DMS114 treated with DMSO at 0.1 percent for 48 hours (cell line): ENCODE results near the gene CAPN11.
"Not testable (repeated sequence)": the region's sequence is repeated elsewhere in the genome, so short reads cannot be mapped to it uniquely, and the experiment has no call there.

ENCODE experiments used
- DNase-seq: peaks from one replicate; lab custom pipeline; 2025; ENCODE audit not compliant: unreplicated experiment; lab: John Stamatoyannopoulos, UW

CAPN11 gene

GRCh38 chr6:44129841-44130322 lies 28.7 kb upstream of the CAPN11 start:
- no peak for DNase-seq

GRCh38 chr6:44131892-44132291 lies 26.7 kb upstream of the CAPN11 start:
- no peak for DNase-seq

GRCh38 chr6:44132476-44132875 lies 26.1 kb upstream of the CAPN11 start:
- no peak for DNase-seq

GRCh38 chr6:44133003-44133931 lies 25.4 kb upstream of the CAPN11 start:
- no peak for DNase-seq

DNA sequence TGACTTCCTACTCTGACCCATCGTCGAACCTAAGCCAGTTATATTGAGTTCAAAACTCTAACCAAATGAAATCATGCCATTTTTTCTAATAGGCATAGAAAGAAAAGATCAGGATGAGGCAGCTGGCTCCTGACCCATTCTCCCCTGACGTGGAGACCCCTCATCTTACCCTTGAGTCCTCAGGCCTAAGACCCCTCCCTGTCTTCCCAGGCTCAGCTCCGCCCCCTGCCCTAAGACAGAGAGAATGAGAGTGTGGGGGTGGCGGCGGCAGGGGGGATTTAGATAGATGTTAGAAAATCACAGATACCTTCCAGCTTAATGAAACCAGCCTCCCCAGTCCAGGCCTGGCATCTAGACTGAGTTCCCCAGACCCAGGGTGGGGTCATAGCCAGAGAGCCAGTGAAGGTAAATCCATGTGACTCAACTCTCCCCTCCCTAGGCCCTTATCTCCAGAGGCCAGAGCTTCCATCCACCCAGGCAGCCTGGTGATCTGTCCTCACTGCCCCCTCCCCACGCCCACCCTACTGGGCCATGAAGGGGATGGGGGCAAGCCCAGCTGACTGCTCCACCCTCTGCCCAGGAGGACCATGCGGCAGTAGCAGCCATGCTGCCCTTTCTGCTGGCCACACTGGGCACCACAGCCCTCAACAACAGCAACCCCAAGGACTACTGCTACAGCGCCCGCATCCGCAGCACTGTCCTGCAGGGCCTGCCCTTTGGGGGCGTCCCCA lies 24.5 kb upstream of the CAPN11 start:
- no peak for DNase-seq

DNA sequence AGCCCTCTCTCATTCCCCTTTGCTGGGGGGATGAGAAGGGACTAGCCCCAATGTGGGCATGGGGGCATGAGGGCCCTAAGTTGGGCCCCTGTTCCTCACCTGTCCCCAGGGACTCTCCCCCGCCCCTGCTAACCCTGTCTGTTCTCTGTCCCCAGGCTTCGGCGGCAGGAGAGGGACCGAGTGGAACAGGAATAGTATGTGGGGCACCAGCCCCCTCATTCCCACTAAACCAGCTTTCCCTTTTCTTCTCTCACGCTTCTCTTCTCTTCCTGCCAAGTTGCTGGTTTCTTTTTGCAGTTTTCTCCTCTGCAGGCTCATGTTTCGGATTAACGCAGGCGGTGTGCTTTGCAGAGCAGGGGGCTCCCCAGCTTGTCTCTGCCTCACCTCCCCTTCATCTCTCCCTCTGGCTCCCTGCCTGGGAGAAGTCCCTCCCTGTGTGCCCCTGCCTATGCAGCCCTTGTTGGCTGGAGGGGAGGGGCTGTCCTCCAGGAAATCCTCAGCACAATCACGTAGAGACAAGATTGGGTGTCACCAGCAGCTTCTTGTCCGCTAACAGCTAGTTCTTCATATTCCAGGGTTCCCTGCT lies 23.4 kb upstream of the CAPN11 start:
- no peak for DNase-seq

DNA sequence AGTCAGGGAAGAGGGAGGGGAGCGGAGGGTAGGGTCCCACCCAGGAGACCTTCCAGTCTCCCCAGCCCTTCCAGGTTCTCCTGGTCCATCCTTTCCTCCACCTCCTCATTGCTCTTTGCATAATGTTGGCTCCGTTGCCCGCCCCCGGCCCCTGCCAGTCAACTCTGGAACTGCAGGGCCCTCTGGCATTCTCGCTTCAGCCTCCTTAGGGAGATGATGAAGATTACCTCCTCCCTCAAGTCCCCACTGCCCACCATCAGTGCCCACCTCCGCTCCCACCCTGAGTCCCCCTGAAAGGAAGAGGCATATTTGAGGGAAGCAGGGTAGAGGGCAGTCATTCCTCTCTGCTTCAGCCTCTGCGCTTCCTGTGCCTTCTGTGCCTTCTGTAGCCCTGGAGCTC lies 22.7 kb upstream of the CAPN11 start:
- no peak for DNase-seq

DNA sequence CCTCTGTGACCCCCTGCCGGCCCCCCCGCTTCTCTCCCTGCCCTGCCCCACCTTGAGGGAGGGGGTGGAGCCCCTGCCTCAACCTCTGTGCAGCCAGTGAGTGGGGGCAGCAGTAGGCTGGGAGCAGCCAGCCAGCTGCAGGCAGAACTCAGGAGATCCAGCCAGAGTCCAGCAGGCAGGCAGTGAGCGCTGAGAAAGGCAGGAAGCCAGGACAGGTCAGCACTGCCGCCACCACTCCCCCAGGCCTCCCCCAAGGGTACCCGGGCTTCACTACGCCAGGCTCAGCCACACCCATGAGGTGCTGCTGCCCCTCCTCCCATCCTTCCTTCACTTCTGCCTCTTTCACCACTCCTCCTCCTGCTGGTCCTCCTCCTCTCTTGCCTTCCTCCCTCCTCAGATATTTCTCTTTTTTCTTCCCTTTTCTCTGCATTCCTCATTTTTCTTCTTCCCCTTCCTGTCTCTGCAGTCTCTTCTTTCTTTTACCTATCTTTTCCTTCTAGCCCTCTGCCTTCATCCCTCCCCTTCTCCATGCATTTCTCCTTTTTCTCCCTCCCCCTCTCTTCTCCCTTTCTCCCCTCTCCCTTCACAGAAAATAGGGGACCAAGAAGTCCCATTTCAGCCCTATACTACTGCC lies 19.8 kb upstream of the CAPN11 start:
- no peak for DNase-seq

DNA sequence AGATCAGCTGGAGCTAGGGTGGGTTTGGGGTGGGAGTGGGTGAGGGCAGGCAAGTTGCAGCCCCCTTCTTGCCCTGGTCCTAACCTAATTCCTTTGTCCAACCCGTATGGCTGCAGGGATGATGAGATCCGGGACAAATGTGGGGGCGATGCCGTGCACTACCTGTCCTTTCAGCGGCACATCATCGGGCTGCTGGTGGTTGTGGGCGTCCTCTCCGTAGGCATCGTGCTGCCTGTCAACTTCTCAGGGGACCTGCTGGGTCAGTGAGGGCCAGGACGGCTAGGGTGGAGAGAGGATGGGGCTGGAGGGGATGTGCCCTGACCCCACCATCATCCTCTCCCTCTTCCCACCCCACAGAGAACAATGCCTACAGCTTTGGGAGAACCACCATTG lies 19.3 kb upstream of the CAPN11 start:
- no peak for DNase-seq

DNA sequence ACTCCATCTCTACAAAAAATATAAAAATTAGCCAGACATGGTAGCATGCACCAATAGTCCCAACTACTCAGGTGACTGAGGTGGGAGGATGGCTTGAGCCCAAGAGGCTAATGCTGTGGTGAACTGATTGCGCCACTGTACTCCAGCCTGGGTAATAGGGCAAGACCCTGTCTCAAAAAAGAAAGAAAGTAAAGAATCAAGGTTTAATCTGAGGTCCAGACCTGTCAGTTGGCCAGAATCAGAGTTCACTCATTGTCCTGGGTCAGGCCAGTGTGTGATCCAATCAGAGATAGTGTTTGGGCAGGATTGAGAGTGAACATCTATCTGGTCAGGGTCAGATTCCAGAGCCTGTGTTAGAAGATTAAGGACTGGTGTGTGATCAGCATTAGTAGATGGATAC lies 15.8 kb upstream of the CAPN11 start:
- no peak for DNase-seq

- DNase-seq = no peak
Observed at GRCh38 chr6:44143731-44144130, 14.9 kb upstream of the CAPN11 start.

DNA sequence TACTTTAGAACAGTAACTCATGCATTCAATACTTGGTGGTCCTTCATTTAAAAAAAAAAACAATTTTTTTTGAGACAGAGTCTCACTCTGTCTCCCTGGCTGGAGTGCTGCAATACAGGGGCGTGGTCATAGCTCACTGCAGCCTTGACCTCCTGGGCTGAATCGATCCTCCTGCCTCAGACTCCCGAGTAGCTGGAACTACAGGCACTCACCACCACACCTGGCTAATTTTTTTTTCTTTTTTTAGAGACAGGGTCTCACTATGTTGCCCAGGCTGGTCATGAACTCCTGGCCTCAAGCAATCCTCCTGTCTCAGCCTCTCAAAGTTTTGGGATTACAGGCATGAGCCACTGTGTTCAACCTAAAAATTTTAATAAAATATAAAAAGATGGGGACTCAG lies 14.1 kb upstream of the CAPN11 start:
- not testable (repeated sequence) for DNase-seq

DNA sequence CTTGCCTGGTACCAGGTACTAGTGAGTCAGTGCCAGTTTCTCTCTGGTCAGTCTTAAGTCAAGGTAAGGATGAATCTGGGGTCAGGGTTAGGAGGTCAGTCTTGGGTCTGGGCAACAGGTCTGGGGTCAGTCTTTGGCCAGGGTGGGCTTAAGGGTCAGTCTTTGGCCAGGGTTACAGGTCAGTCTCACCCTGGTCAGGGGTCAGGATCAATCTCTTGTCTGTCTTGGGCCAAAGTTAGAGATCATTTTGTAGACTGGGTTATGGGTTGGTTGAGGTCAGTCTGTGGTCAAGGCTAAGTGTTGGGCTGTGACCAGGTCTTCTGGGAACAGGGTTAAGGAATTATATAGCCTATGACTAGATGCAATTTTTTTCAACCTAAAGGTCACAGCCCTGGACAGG lies 12.8 kb upstream of the CAPN11 start:
- DNase-seq = no peak

DNA sequence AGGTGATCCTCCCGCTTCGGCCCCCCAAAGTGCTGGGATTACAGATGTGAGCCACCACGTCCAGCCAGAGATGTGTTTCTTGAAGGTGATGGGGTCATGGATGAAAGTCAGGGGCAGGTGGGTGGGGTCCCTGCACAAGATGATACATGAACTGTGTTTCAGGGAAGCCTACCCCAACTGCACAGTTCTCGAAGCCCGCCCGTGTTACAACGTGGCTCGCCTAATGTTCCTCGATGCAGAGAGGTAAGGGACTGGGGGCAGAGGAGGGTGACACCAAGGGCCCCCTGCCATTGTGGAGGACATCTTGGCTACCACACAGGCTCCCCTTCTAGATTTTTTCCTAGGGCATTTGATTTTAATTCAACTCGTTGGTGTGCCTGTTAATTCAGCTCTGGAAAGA lies 11.9 kb upstream of the CAPN11 start:
- no peak for DNase-seq

GRCh38 chr6:44147256-44147655 lies 11.4 kb upstream of the CAPN11 start:
- no peak for DNase-seq

DNA sequence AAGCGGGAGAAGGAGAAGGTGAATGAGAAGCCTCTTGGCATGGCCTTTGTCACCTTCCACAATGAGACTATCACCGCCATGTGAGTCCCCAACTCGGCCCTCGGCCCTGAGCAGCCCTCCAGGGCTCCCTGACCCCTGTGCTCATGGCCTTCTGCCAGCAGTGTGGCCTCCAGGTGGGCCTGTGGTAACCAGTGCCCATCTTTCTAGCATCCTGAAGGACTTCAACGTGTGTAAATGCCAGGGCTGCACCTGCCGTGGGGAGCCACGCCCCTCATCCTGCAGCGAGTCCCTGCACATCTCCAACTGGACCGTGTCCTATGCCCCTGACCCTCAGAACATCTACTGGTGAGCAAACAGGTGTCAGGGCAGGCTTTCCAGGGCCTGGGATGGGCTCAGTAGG lies 10.3 kb upstream of the CAPN11 start:
- no peak for DNase-seq

DNA sequence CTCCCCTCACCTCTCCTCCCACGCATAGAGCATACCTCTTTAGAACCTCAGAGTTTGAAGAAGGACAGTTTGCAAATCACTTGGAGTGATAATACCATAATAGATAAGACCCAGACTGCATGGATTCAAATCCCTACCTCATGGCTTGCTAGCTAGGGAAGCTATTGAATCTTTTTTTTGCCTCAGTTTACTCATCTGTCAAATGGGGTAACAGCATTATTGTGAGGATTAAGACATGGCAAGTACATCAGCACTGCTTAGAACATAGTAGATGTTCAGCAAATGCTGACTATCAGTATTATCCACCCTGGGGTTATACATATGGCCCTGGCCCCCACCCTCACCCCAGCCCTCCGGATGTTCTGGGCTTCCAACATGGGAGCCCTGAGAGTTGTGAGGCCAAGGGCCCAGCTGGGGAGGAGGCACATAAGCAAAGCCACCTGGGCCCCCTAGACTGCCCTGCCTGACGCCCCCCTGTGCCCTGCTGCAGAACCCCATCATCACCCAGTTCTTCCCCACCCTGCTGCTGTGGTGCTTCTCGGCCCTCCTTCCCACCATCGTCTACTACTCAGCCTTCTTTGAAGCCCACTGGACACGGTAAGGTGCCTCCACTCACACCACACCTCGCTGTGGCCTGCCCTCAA lies 9.1 kb upstream of the CAPN11 start:
- DNase-seq = no peak

GRCh38 chr6:44150317-44150917 lies 8.2 kb upstream of the CAPN11 start:
- no peak for DNase-seq

DNA sequence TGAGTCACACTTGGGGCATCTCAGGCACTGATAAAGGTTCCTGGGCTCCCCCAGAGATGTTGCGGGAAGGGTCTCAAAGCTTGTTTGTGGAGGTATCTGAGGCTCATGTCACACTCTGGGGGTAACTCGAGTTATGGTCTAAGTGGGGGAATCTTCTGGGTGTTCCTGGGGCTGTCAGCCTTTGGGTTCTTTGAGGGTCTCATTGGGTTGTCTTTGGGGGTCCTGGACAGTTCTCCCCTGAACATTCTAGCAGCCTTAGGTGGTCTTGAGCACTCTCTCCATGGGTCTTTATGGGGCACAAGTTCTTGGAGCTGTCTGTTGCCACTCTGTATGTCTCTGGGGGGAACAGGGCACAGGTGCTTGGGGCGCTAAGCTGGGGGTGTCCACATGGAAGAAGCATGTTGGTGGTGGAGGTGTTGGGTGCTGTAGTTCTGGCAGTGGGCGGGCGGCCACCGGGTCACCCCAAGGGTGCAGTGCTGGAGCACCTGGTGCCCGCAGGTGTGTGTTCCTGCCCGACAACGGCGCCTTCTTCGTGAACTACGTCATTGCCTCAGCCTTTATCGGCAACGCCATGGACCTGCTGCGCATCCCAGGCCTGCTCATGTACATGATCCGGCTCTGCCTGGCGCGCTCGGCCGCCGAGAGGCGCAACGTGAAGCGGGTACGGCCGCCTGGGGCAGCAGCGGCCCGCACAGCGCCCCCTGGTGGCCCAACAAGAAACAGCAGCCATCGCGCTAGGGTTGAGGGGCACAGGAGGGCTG lies 7.1 kb upstream of the CAPN11 start:
- DNase-seq = no peak

- no peak for DNase-seq
Observed at GRCh38 chr6:44152109-44152461, 6.5 kb upstream of the CAPN11 start.
